NCI-H187 treated with DMSO at 0.1 percent for 48 hours (cell line): Measurements from ENCODE around the gene FKRP.
"Not testable (repeated sequence)": the region's sequence is repeated elsewhere in the genome, so short reads cannot be mapped to it uniquely, and the experiment has no call there.

Source experiments
- DNase-seq: peaks from one replicate; lab custom pipeline; 2025; lab: John Stamatoyannopoulos, UW

The FKRP gene

GRCh38 chr19:46759817-46760333, 14.0 kb downstream of the FKRP start:
- no peak for DNase-seq

GRCh38 chr19:46760363-46760762, 14.5 kb downstream of the FKRP start:
- DNase-seq = no peak

- DNase-seq = not testable (repeated sequence)
These were observed 15.0 kb downstream of the FKRP start for GRCh38 chr19:46760897-46761296.

- DNase-seq = no peak
These were observed 15.6 kb downstream of the FKRP start for GRCh38 chr19:46761418-46761831.

- no peak for DNase-seq
These were observed 16.5 kb downstream of the FKRP start for GRCh38 chr19:46762245-46762890.

GRCh38 chr19:46764817-46765291, 19.0 kb downstream of the FKRP start:
- no peak for DNase-seq

- DNase-seq = no peak
These were observed 20.9 kb downstream of the FKRP start for GRCh38 chr19:46766569-46767317.

- DNase-seq = not testable (repeated sequence)
These were observed 22.9 kb downstream of the FKRP start for GRCh38 chr19:46768746-46769145.

GRCh38 chr19:46772170-46773017, 26.5 kb downstream of the FKRP start:
- DNase-seq = no peak

- no peak for DNase-seq
These were observed 27.2 kb downstream of the FKRP start for GRCh38 chr19:46773018-46773399.

- DNase-seq = no peak
These were observed 29.9 kb downstream of the FKRP start for GRCh38 chr19:46775642-46776258.

- DNase-seq = no peak
These were observed 31.4 kb downstream of the FKRP start for GRCh38 chr19:46776927-46777911.

GRCh38 chr19:46777956-46778645, 32.2 kb downstream of the FKRP start:
- not testable (repeated sequence) for DNase-seq

- no peak for DNase-seq
These were observed 36.6 kb downstream of the FKRP start for GRCh38 chr19:46782355-46783019.

GRCh38 chr19:46783670-46784069, 37.8 kb downstream of the FKRP start:
- no peak for DNase-seq

- DNase-seq = peak; percentile 52
These were observed 38.6 kb downstream of the FKRP start for GRCh38 chr19:46784262-46785053.

- no peak for DNase-seq
These were observed 39.5 kb downstream of the FKRP start for GRCh38 chr19:46785054-46785979.

GRCh38 chr19:46785980-46786235, 40.1 kb downstream of the FKRP start:
- DNase-seq = no peak
